Pancreas (tissue), 10 donors: ENCODE data around the gene SPEN. TPM values are rescaled to one million over a fixed set of nuclear protein-coding genes. Genes with fewer than 3 reads are reported as not detected.

Experiments
- ATAC-seq, 4 donors: fragments of 200-7000 bp; cut with Tn5 transposase; one replicate each; pipeline versions ENCODE4 v1.8.0 to v1.9.1; 2020; ENCODE audit warnings: mild to moderate bottlenecking in 4 of 4, moderate library complexity in 4 of 4
- DNase-seq, 6 donors: peaks; one replicate each; pipeline ENCODE4 v3.0.0-alpha.2; 2020
- FAIRE-seq: peaks from 2 replicates; lab custom pipeline; 2012; peaks lifted over from hg19 to GRCh38; lab: Jason Lieb, UNC
- H3K27ac ChIP-seq, 4 donors: fragments of 200-600 bp; sonication (generic); 1 replicate in 3 of 4; 2 replicates in 1 of 4; pipeline versions ENCODE4 v1.5.0 to v1.8.0; 2020
- H3K27me3 ChIP-seq, 4 donors: fragments of 200-600 bp; one replicate each; pipeline ENCODE4 v1.8.0; 2021
- H3K36me3 ChIP-seq, 3 donors: fragments of 200-600 bp; sonication (generic) in 1 of 3; one replicate each; pipeline versions ENCODE4 v1.5.0 to v1.8.0; 2020 to 2021
- H3K4me1 ChIP-seq, 3 donors: fragments of 200-600 bp; one replicate each; pipeline ENCODE4 v1.8.0; 2021
- H3K4me3 ChIP-seq, 4 donors: fragments of 200-600 bp; sonication (generic) in 2 of 4; one replicate each; pipeline versions ENCODE4 v1.5.0 to v1.8.0; 2020 to 2021
- H3K9me3 ChIP-seq, 4 donors: fragments of 200-600 bp; one replicate each; pipeline ENCODE4 v1.8.0; 2021
- CTCF ChIP-seq, 4 donors: fragments of 200-600 bp; sonication (generic) in 3 of 4; IDR thresholded peaks; one replicate each; pipeline versions ENCODE4 v1.5.0 to v1.8.0; 2021; ENCODE audit warnings: antibody characterized with exemption in 4 of 4
- whole genome bisulfite sequencing, 2 donors: extraction: QIAGEN DNeasy Blood & Tissue Kit; methylation state at CpG; one replicate each; pipeline ENCODE4 v1.1.7; 2013; 5-methylcytosine and 5-hydroxymethylcytosine counted together
- intact Hi-C, 3 donors: fragments of 100-400 bp; cut with DNase I; formaldehyde crosslinking; loops; one replicate each; pipeline versions ENCODE4 v1.11.1 to v1.14.2; 2022
- polyA plus RNA-seq, 2 donors: library from polyadenylated mRNA; stranded (reverse); fragments of 200-250 nt; gene quantifications; one replicate each; pipeline ENCODE4 v1.2.3, GENCODE V29; 2013
- total RNA-seq, 6 donors: library from RNA; stranded (reverse); fragmentation: NEBNext Ultra II Directional in 4 of 6; extraction: Animal tissue kit (Norgen Biotek cat#: 25700) in 4 of 6; gene quantifications; one replicate each; pipeline versions ENCODE4 v1.2.1 to v1.2.4, GENCODE V29; 2021 to 2023
- donor health status: healthy with polysubstance abuse.
- donor health status: DM: no; HTN: no; CAD: no; lungs with moderate emphysema.
- donor health status: DM: no; HTN: no; CAD: no.
- donor health status: control.
- donor health status: control.
- donor health status: Bipolar disorder and iron deficiency.
- donor health status: DM: yes; HTN: yes; CAD: no.
- donor health status: DM: no; HTN: no; CAD: no.
- donor health status: DM: no; HTN: no; CAD: no.
- donor health status: DM: yes; HTN: yes; CAD: no.

SPEN gene
- total and polyA plus RNA-seq, 8 donors = 16.2 to 38.2 (median 26.2) TPM

DNA sequence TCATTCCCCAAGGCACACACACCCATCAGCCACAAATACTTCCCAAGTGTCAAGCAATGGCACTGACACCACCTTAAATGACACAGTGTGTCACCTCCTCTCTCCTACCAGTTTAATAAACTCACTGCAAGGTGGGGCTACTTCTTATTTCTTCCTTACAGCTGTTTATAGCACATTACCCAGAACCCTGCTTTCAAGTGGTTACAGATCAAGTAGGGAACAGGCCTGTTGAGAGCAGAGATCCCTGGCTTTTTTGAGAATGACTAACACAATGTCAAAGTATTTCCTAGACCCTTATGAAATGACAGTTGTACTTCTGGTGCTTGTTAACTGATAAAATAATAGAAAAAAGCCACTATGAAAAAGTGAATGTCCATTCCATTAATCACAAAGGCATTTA is 108.6 kb downstream of the SPEN start:
- ATAC-seq (no peak), DNase-seq (no peak)
- peaks cover 0 to 12% (median 2%) of the 10 kb centered on the region in 3 donors for H3K4me1 ChIP-seq

GRCh38 chr1:15957221-15958095 is 110.0 kb downstream of the SPEN start:
- FAIRE-seq = no peak
- no peaks in the 10 kb centered on the region for H3K27me3 ChIP-seq
- TF ChIP-seq CTCF (IDR thresholded peaks at IDR 0.05) = no peak
- DNase-seq = no peak
- no peak overlapping the region for H3K27ac ChIP-seq
- intact Hi-C loops = no loop called here
- WGBS, 2 donors = 81 to 89% methylated on average over 15 of the region's 15 CpGs
- ATAC-seq = peak in 2 of 4 donors; percentile 16 to 34
- H3K4me3 ChIP-seq = no peak overlapping the region
- peaks cover 0 to 8% (median 2%) of the 10 kb centered on the region in 3 donors for H3K4me1 ChIP-seq
- no peaks in the 10 kb centered on the region for H3K36me3 ChIP-seq
- no peaks in the 10 kb centered on the region for H3K9me3 ChIP-seq

More for the DNA sequence above, 108.6 kb downstream of the SPEN start:
- H3K4me3 ChIP-seq = no peak overlapping the region
- no peak overlapping the region for H3K27ac ChIP-seq
- TF ChIP-seq CTCF (IDR thresholded peaks at IDR 0.05) = no peak
- intact Hi-C loops = no loop called here
- H3K9me3 ChIP-seq = no peaks in the 10 kb centered on the region
- FAIRE-seq = no peak
- no peaks in the 10 kb centered on the region for H3K36me3 ChIP-seq
- H3K27me3 ChIP-seq = no peaks in the 10 kb centered on the region

DNA sequence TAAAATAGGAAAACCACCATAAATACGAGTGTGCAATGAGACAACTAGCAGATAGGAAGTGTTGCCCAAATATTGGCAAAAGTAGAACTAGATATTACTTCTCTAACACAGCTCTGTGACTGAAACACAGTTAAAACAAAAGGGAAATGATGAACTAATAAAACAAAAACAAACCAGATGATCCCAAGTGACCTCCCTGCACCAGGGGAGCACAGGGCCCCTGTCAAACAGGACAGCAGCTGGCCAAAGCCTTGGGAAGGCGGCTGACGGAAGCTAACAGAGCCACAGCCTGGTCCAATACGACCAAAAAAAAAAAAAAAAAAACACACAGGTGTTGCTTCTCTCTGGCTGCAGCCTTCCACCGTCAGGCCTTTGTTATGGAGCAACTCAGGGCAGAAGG is 110.6 kb downstream of the SPEN start:
- no peak overlapping the region for H3K4me3 ChIP-seq
- WGBS, 2 donors = 50 to 57% methylated on average over 5 of the region's 5 CpGs
- intact Hi-C loops = no loop called here
- H3K4me1 ChIP-seq = peaks cover 0 to 8% (median 2%) of the 10 kb centered on the region in 3 donors
- DNase-seq = no peak
- H3K36me3 ChIP-seq = no peaks in the 10 kb centered on the region
- H3K27me3 ChIP-seq = no peaks in the 10 kb centered on the region
- no peak for FAIRE-seq
- H3K27ac ChIP-seq = no peak overlapping the region
- no peak for TF ChIP-seq CTCF (IDR thresholded peaks at IDR 0.05)
- peak; percentile 12 to 58 (median 40) for ATAC-seq
- no peaks in the 10 kb centered on the region for H3K9me3 ChIP-seq

GRCh38 chr1:15958793-15959192 is 111.3 kb downstream of the SPEN start:
- Histone ChIP-seq H3K27me3 (no peaks in the 10 kb centered on the region), H3K4me1 (peaks cover 0 to 8% (median 2%) of the 10 kb centered on the region in 3 donors), H3K4me3 (no peak overlapping the region), H3K27ac (no peak overlapping the region), H3K36me3 (no peaks in the 10 kb centered on the region), H3K9me3 (no peaks in the 10 kb centered on the region)
- intact Hi-C loops = no loop called here
- DNase-seq (no peak), FAIRE-seq (no peak), ATAC-seq (peak in 3 of 4 donors; percentile 43 to 77 (median 47))
- TF ChIP-seq CTCF (IDR thresholded peaks at IDR 0.05) = no peak

- no peak for TF ChIP-seq CTCF (IDR thresholded peaks at IDR 0.05)
- FAIRE-seq = no peak
- ATAC-seq = no peak
- no peak overlapping the region for H3K4me3 ChIP-seq
- no peak overlapping the region for H3K27ac ChIP-seq
- H3K9me3 ChIP-seq = no peaks in the 10 kb centered on the region
- H3K27me3 ChIP-seq = no peaks in the 10 kb centered on the region
- DNase-seq = no peak
- intact Hi-C loops = no loop called here
- H3K36me3 ChIP-seq = no peaks in the 10 kb centered on the region
- peaks cover 0 to 8% (median 2%) of the 10 kb centered on the region in 3 donors for H3K4me1 ChIP-seq
These were observed 111.9 kb downstream of the SPEN start for GRCh38 chr1:15959424-15959823.
